ENCODE results near the gene DNAH9.
A peak's percentile ranks its signal among the peaks of the same experiment; 100 is the strongest.

DNAH9 gene

DNA sequence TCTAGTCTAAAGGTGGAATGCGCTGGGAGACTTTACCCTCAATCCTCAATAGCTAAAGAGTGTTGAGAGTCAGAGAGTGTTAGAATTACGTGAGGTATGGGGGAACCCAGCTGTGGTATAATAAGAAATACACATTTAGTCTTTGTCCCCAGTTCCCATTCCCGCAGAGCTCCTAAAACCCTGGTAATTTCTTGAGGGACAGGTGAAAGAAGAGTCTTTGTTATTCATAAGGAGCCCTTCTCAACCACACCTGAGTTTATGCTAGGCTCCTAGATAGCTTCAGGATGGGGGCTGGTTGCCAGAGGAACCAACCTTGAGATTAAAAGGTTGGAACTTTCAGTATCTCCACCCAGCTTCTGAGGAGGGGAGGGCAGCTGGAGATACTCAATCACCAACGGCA lies 393.2 kb downstream of the DNAH9 start:
- DNase-seq, result no peak

DNA sequence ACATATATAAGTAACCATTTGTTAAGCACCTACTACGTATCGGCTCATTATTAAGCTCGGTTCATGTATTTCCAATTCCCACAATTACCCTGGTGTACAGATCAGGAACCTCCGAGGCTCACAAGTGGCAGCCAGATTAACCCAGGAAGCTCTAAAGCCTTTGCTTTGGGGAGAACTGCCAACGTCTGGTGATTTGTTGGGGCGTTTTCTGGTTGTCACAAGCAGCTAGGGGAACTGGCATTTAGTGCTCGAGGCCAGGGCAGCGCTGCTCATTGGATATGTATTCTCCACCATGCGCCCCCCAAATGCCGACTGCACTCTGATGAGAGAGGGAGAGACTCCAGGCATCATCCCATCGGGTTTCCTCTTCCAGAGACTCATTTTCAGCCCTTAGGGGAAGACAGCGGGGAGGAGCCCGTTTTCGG lies 398.5 kb downstream of the DNAH9 start:
- peak; percentile 40 for DNase-seq

DNA sequence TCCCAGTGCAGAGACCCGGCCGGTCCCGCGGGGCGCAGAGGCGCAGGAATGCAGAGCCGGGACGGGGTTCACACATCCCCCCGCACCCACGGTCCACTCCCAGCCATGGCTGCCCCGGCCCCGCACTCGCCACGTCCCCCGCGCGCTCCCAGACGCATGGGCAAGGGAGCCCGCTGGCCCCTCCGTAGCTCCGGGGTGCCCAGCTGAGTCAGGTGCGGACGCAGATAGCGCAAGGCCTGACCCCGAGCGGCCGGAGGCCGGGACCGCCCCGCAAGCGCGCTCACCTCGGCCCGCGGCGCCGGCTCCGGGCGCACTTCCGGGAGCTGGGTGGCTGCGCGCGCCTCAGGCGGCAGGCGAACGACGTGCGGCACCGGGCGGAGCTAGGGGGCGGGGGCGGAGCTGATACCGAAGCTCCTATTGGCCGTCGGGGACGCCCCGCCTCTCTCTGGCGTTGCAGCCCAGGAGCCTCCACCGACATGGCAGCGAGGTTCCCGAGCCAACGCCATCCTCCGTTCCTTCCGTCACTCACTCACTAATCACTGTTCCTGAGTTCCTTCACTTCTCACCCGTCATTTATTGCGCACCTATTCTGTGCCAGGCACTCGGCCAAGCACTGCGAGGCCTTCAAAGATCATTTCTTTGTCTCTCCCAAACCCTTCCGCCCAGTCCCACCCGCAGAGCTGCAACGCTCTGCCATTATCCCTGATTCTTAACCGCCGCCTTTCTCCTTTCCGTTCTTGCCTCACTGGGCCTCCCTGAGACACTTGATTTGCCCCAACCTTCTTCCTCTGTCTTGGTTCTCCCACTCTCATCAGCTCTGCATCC lies 399.1 kb downstream of the DNAH9 start, which contains the start of gene ZNF18:
ZNF18 (minus strand) TSS at position 329 of the 825 bp plus-strand sequence. CDS start 4,646 bp downstream, outside the sequence.
- peak; percentile 95 for DNase-seq

DNA sequence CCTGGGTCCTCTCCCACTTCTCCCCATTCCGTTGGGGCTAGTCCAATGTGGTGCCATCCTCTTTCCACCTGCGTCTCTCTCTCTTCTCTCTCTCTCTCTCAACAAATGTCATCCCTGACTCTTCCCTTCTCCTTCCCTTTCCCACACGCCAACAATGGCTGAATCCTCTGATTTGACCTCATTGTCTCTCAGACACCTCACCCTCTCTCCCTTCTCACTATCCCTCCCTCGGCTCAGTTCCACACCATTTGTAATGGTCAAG lies 399.6 kb downstream of the DNAH9 start:
- DNase-seq, result no peak

DNA sequence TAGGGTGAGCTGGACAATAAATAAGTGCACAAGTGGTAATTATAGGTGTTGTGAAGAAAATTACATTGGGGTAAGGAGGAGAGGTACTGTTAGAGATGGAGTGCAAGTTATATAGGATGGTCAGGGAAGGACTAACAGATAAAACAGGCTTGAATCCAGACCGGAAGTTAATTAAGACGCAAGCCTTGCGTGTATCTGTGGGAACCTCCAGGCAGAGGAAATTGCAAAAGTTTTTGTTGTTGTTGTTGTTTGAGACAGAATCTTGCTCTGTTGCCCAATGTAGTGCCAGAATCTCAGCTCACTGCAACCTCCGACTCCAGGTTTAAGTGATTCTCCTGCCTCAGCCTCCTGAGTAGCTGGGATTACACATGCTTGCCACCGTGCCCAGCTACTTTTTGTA lies 401.4 kb downstream of the DNAH9 start:
- no peak for DNase-seq

DNA sequence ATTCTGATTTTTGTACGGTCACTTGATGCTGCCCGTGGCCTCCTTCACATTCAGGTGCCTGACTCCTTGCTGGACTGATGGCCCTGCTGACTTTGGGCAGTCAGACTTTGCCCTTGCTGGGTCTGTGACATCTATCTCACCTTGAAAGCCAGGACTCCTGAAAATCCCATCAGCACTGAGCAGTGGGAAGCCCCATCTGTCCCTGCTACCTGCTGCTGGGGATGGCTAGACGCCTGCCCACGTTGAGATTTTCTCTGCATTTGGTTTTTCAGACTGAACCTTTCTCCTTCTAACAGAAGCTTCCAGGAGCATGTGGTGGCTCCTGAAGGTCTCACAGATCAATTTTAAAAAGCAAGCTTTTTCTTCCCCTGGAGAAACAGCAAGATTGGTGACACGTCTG lies 409.2 kb downstream of the DNAH9 start:
- DNase-seq, result no peak
